Transverse colon (tissue), 4 donors: ENCODE data around the gene MIX23.

ENCODE experiments used
- CTCF ChIP-seq, 5 experiments: fragments of 200-600 bp in 3 of 5; fragments of 450-650 bp in 2 of 5; sonication (generic) in 3 of 5; IDR thresholded peaks; 1 replicate in 2 of 5; 2 replicates in 3 of 5; pipeline ENCODE4 v1.5.1; 2016 to 2017; ENCODE audit warnings: antibody characterized with exemption in 5 of 5, inconsistent platforms in 3 of 5, mild to moderate bottlenecking in 2 of 5, moderate library complexity in 1 of 5
- EP300 ChIP-seq: sonication (generic); formaldehyde crosslinking; IDR thresholded peaks from one replicate; pipeline ENCODE4 v1.6.1; 2017; ENCODE audit warnings: antibody characterized with exemption, low read depth
- POLR2AphosphoS5 ChIP-seq, 3 donors: sonication (generic); formaldehyde crosslinking; IDR thresholded peaks; one replicate each; pipeline ENCODE4 v1.6.1; 2016; ENCODE audit warnings: antibody characterized with exemption in 3 of 3

- TF ChIP-seq POLR2AphosphoS5 (IDR thresholded peaks at IDR 0.05) = no peak
- TF ChIP-seq CTCF (IDR thresholded peaks at IDR 0.05) = no peak
- TF ChIP-seq EP300 = no peak
Observed at GRCh38 chr3:122430371-122430770, 47.3 kb upstream of the MIX23 start.
